Right forelimb (tissue), 1 donor: ENCODE data around the gene PSD2.
A peak's percentile ranks its signal among the peaks of the same experiment; 100 is the strongest.

Experiments
- DNase-seq: peaks from one replicate; pipeline ENCODE4 v3.0.0-alpha.2; 2018

PSD2 gene

DNA sequence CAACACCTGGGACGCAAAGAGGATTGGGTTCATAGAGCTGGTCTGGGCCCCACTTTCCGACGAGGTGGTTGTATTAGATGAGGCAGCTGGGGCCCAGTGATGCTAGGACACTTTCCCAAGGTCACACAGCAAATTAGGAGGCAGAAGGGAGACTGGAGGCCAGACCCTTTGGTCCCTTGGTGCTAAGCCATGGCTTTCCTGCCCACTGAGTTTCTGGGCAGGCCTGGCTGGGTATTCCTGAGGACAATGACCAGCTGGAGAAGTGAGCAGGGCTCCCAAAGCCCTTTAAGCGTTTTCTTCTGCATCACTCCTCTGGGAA lies 66.2 kb downstream of the PSD2 start:
- no peak for DNase-seq

DNA sequence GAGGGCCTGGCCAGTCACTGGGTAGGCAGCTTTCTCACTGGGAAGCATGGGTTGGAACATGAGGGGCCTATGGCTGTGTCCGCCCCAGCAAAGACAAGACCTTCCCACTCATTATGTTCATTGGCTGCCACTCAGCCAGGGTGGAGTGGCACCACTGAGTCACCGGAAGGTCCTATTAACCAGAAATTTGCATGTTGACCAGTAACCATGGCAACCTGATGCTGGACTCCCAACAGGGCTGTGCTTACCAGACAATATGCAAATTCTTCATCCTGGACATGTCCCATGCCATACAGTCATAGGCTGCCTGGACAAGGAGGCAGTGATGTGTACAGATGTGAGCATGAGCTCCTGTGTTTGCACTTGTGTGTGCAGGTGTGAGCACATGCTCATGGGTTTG lies 66.7 kb downstream of the PSD2 start:
- no peak for DNase-seq

DNA sequence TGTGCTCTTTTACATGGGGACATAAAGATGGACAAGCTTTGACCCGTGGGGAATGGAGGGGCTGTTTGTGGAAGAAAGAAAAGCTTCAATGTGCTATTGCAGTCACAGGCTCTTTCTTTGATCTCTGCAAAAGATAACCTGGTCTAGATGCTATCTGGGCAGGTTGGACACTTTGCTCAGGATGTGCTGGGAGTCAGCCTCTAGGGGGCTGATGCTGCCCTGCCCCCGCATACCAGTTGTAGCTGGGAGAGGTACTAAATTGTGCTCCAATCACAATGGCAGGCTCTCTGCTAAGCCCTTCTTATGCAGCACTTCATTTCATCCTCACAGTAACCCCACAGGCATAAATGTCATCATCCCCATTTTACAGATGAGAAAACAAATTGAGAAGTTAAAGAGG lies 67.2 kb downstream of the PSD2 start:
- DNase-seq: no peak

DNA sequence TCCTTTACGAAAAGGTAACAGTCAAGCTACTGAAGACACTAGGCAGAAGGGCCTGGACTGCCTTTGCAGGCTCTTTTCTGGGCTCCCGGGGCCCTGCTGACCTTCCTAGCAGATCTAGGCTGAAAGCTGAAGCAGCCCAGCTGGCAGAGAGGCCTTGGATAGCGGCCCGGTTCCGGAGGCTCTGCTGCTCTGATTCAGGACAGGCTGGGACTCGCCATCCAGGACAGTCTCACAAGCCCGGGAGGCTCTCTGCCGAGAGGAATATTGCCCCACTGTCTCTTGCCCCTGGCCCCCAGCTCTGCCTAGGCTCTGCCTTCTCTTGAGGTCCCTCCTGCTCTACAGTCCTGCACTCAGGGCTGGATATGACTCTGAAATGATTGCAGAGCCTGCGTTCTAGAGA lies 67.8 kb downstream of the PSD2 start:
- DNase-seq: no peak

DNA sequence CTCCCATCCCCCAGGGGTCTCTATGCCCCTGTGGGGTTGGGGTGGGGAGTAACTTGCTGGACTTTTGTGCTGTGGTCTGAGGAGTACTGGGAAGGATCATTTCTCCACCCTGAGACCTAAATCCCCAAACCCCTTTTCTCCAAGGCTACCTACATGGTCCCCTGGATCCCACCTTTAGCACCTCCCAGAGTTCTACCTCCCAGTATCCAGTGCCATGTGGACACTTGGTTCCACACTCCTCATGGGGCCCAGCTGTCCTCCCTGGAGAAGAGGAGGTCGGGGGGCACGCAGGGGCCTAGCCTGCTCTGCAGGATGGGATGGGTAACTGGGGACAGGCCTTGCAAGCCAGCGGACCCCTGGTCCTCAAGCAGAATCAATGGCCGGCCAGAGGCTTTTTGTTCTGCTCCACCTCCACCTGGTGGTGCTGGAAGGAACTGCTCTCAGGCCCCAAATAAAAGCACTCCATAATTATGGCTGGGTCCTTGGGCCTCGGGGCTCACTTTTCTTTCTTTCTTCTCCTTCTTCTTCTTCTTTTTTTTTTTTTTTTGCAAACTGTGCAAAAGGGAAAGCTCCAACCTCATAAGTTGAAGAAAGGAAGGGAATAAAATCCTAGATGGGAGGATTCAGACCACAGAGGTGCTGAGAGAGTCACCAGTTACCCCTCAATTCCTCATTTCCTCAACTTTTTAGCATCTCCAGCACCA lies 68.4 kb downstream of the PSD2 start:
- peak; percentile 81 for DNase-seq

- no peak for DNase-seq
These were observed 69.3 kb downstream of the PSD2 start for GRCh38 chr5:139864716-139865483.

DNA sequence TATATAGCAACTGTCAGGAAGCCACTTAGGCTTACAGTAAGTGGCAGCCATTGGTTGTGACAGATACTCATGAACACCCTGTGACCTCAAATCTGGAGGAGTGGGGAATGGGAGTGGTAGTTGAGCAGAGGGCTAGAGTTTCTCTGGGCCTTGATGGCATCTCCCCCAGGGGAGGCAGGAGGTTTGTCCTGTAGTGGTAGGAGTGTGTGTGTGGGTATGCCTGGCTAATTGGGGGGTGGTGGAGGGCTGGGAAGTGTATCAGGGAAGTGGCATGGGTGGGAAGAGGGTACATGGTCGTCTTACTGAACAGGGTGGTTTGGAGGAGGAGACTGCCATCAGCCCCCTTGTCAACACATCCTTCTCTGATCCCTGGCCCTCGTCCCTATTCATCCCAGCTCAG lies 71.5 kb downstream of the PSD2 start:
- no peak for DNase-seq

DNA sequence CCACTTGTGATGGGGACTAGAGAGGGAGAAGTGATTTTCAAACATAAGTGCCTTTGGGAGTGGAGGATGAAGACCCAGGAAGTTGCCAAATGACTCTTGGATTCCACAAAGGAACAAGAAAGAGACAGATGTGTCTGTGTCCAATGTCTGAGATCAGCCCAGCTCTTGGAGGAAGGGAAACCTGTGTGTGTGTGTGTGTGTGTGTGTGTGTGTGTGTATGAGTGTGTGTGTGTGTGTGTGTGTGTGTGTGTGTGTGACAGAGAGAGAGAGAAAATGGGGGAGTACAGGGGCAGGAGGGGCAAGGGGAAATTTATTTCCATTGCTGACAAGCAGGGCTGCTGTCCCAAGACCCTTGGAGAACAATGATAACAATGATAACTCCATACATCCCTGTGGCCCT lies 72.0 kb downstream of the PSD2 start:
- DNase-seq: no peak

DNA sequence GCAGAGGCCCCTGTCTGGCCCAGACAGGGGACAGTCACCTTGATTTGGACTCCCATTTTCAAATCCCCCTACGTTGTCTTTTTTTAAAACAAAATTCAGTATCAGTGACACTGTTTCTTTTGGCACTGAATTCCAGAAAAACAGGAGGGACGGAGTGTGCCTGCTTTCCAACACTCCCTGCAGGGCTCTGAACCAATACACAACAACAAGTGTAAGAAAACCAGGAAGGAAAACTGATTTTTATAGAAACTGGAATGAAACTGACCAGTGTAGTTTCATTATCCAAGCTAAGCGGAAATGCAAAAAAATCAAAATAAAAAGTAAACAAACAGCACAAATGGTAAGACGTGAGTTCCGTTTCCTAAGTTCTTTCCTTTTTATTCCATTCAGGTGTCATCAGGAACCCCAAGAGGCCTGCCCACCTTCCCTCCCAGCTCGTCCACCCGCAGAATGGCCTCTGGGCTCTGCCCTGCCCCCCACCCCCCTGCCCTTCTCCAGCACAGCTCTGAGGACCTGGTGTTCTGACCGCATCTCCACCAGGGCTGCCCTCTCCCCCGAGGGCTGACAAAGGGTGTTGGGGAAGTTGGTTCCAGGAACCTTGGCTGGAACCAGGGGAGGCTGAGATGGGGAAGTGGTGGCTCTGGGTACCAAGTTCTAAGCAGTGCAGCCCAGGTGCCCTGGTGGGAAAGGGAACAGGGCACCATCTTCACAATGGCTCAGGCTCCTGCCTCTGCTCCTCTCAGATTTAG lies 73.6 kb downstream of the PSD2 start:
- DNase-seq: no peak

GRCh38 chr5:139870677-139871076 lies 75.1 kb downstream of the PSD2 start:
- DNase-seq: no peak

DNA sequence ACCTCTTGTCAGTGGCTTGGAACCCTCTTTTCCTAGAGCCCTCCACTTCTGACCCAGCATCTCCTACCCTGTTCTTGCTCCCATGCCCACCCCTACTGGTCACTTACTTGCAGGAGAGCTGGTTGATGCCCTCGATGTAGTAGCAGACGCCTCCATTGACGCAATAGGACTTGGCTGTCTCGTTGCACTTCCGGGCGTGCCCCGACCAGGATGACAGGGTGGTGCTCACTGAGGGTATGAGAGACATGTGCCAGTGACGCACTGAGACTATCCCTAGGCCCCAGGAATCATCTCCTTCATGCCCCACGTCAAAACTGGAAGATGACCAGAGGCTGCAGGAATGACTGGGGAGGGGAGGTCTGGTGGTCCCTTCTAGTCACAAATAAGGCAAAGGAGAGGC lies 76.0 kb downstream of the PSD2 start:
- DNase-seq: no peak

DNA sequence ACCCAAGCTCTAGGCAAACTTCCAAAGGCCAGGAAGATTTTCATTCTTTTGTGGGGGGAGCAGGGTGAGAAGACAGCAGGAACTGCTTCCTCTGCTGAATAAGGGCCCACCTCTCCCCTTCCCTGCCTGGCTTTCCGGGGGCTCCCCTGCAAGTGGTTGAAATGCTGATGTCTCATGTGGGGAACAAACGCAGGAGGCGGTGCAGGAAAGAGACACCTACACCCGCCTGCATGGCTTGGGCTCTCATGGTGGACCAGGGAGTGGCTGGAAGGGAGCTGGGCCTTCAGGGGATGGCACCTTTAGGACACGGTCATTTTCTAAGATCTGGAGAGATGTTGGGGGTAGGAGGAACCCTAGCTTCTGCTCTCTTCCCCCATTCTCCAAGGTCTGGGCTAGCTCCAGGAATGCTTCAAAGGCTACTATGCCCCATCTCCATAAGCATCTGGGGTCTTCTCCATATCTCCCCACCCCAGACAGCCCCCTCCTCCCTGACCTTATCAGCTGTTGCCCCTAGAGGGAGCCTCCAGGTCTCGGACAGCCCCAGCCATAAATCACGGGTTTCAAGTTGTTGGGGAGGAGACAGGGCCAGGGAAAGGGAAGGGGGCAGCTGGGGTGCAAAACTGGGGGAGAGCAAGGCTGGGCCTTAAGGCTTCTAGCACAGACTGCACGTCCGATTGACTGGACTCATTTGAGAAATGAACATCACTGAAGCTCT lies 76.6 kb downstream of the PSD2 start:
- no peak for DNase-seq

DNA sequence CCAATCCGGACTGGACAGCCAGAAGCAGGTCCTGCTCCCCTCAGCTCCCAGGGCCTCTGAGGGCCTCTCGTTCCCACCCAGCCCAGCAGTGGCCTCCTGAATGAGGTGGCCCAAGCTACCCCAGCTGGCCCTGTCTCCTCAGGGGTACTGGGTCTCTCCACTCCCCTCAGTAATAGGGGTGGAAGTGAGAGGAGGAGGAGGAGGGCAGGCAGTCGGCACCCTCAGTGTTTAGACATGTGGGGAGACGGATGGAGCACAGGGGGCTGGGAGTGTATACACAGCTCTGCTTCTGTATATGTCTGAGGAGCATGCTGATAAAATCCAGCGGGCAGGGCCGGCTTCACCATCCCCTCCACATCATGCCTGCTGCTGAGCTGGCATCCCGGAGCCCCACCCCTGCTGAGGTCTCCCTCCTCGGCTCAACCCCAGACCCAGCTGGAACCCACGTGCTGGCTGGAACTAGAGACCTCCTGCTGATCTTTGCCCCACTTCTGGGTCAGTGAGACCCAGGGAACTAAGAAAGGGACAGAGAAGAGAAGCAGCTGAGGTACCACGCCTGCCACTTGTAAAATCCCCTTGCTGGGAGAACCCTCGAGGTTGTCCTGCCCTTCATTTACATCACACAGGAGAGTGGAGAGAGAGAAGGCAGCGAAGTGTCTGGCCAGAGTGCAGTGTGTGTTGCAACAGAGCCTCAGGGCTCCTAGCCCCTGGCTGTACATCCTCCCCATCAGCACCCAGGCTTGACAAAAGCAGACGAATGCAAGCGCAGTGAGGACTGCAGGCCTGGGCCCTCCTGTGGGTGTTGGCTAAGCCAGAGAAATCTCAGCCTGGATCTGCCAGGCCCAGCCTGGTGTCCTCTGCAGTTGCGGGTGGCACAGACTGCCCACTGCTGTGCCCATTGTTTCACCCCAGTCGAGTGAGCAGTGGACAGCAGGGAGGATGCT lies 77.5 kb downstream of the PSD2 start:
- no peak for DNase-seq

- no peak for DNase-seq
These were observed 80.3 kb downstream of the PSD2 start for GRCh38 chr5:139875957-139876356.

DNA sequence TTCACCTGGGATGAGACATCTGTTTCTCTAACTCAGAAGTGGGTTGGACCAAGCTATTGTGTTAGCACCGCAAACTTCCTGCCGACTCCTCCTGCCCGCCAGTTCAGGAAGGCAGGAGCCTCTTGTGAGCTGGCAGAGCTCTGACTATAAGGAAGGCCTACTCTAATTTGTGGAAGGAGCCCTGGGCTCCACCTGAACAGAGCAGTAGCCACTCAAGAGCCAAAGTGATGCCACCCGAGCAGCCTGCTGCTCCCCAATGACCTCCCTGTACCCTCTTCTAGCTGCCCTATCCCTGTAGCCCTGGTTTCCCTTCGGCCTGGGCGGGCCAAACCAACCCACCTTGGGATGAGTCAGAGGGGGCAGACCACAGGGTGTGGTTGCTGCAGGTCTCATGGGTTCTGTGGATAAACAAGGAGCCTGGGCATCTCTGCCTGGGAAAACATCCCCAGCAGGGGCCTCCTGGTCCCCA lies 81.6 kb downstream of the PSD2 start:
- no peak for DNase-seq

GRCh38 chr5:139878093-139878492 lies 82.5 kb downstream of the PSD2 start:
- DNase-seq: no peak

- no peak for DNase-seq
These were observed 85.0 kb downstream of the PSD2 start for GRCh38 chr5:139880416-139881142.

DNA sequence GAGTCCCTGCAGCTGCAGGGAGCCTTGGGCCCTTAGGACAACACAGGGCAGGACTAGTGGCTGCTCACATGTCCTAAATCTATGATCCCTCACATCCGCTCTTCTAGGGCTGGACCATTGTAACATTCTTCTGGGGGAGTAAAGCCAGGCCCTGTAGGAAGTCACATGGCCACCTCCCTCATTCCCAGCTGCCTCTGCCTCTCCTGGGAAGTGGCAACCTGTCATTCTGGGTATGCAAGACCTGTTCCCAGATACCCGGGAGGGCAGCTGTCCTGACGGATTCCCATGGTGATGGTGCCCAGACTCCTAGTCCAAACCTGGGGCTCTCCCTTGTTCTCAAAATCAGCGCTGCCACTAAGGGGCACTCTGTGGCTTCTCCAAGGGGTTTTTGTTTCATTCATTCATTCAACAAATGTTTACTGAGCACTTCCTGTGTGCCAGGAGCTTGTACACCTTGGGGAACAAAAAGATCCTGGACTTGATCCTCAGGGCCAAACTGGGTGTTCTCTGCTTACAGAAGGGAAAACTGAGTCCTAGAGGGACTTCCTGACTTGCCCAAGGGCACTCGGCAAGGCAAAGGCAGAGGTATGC lies 85.6 kb downstream of the PSD2 start:
- DNase-seq: no peak

GRCh38 chr5:139882316-139882715 lies 86.7 kb downstream of the PSD2 start:
- no peak for DNase-seq

- DNase-seq: peak; percentile 56
These were observed 87.4 kb downstream of the PSD2 start for GRCh38 chr5:139882961-139883539.

DNA sequence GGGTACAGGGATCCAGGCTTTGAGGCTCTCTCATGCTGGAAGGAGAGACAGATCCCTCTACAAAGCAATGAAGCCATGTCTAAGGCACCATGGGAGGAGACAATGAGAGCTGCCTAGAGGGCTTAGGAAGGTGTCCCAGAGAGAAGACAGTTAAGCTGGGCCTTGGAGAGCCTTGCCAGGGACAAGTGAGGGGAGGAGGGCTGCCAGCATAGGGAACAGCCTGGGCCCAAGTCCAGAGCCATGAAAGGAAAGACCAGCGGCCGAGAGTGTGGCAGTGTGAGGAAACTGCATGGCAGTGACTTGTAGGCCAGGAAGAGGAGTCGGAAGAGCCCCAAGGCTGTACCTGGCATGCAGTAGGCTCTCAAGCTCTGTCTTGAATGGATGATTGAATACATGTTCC lies 88.5 kb downstream of the PSD2 start:
- DNase-seq: no peak
